Activated CD8-positive, alpha-beta memory T cell treated with anti-CD3 and anti-CD28 coated beads, Interleukin-2, amount 50 U/mL, for 1 hour (primary cell): ENCODE measurements around the gene LYSMD1.

ENCODE experiments used
- DNase-seq: peaks from one replicate; pipeline ENCODE4 v3.0.0-alpha.2; 2020; ENCODE audit errors: extremely low read depth

The LYSMD1 gene

GRCh38 chr1:151137789-151138188, 27.9 kb downstream of the LYSMD1 start:
- no peak for DNase-seq

GRCh38 chr1:151135433-151136385, 30.0 kb downstream of the LYSMD1 start:
- no peak for DNase-seq

GRCh38 chr1:151134991-151135390, 30.7 kb downstream of the LYSMD1 start:
- no peak for DNase-seq

GRCh38 chr1:151134396-151134795, 31.3 kb downstream of the LYSMD1 start:
- no peak for DNase-seq

- DNase-seq: no peak
Observed at GRCh38 chr1:151133018-151133806, 32.5 kb downstream of the LYSMD1 start.

GRCh38 chr1:151132335-151133017, 33.2 kb downstream of the LYSMD1 start:
- no peak for DNase-seq

GRCh38 chr1:151131701-151132334, 33.9 kb downstream of the LYSMD1 start:
- DNase-seq: no peak

GRCh38 chr1:151130987-151131586, 34.6 kb downstream of the LYSMD1 start:
- peak; percentile 71 for DNase-seq

- no peak for DNase-seq
Observed at GRCh38 chr1:151128800-151129199, 36.9 kb downstream of the LYSMD1 start.

GRCh38 chr1:151124763-151125403, 40.8 kb downstream of the LYSMD1 start:
- DNase-seq: no peak

GRCh38 chr1:151113877-151114276, 51.8 kb downstream of the LYSMD1 start:
- no peak for DNase-seq
